Stimulated activated CD4-positive, alpha-beta T cell treated with anti-CD3 and anti-CD28 coated beads, Interleukin-15, amount 100 ng/mL, for 24 hours (primary cell): ENCODE results near the gene EIF3K.

ENCODE experiments used
- DNase-seq: peaks from one replicate; pipeline ENCODE4 v3.0.0-alpha.2; 2020

Gene EIF3K

GRCh38 chr19:38669552-38669951 lies 50.6 kb downstream of the EIF3K start:
- DNase-seq, result no peak

GRCh38 chr19:38670921-38671398 lies 52.0 kb downstream of the EIF3K start:
- no peak for DNase-seq

GRCh38 chr19:38671654-38672053 lies 52.7 kb downstream of the EIF3K start:
- no peak for DNase-seq

- DNase-seq, result no peak
Observed at GRCh38 chr19:38673030-38673429, 54.0 kb downstream of the EIF3K start.

- DNase-seq, result no peak
Observed at GRCh38 chr19:38674388-38675171, 55.6 kb downstream of the EIF3K start.

- no peak for DNase-seq
Observed at GRCh38 chr19:38675611-38676010, 56.6 kb downstream of the EIF3K start.

GRCh38 chr19:38676023-38676877 lies 57.3 kb downstream of the EIF3K start:
- no peak for DNase-seq

- no peak for DNase-seq
Observed at GRCh38 chr19:38676878-38677646, 58.1 kb downstream of the EIF3K start.

GRCh38 chr19:38678217-38678890 lies 59.4 kb downstream of the EIF3K start:
- DNase-seq, result no peak

GRCh38 chr19:38678891-38679494 lies 60.0 kb downstream of the EIF3K start:
- no peak for DNase-seq

GRCh38 chr19:38679839-38680238 lies 60.9 kb downstream of the EIF3K start:
- no peak for DNase-seq

GRCh38 chr19:38682195-38682867 lies 63.3 kb downstream of the EIF3K start:
- no peak for DNase-seq

GRCh38 chr19:38682872-38683392 lies 63.9 kb downstream of the EIF3K start:
- DNase-seq, result no peak

GRCh38 chr19:38683393-38684077 lies 64.5 kb downstream of the EIF3K start:
- DNase-seq, result peak; percentile 65

GRCh38 chr19:38684078-38684861 lies 65.3 kb downstream of the EIF3K start:
- DNase-seq, result peak; percentile 40

GRCh38 chr19:38684862-38685665 lies 66.1 kb downstream of the EIF3K start:
- DNase-seq, result no peak

GRCh38 chr19:38685666-38686529 lies 66.9 kb downstream of the EIF3K start:
- DNase-seq, result peak; percentile 14

GRCh38 chr19:38686530-38686888 lies 67.5 kb downstream of the EIF3K start:
- DNase-seq, result peak; percentile 45
